Hepatocyte (in vitro differentiated cells): ENCODE measurements around the gene LY86. TPM values are rescaled to one million over a fixed set of nuclear protein-coding genes. Genes with fewer than 3 reads are reported as not detected.

Source experiments
- DNase-seq: peaks from one replicate; pipeline ENCODE4 v3.0.0-alpha.2; 2016; ENCODE audit warnings: low spot score
- H2AFZ ChIP-seq: fragments of 200-600 bp; sonication (generic); 2 replicates; pipeline ENCODE4 v1.6.0; 2016; ENCODE audit warnings: antibody characterized with exemption, mild to moderate bottlenecking
- H3K27ac ChIP-seq: fragments of 200-600 bp; sonication (generic); 2 replicates; pipeline ENCODE4 v1.5.1; 2016; ENCODE audit warnings: mild to moderate bottlenecking
- H3K27me3 ChIP-seq: fragments of 200-600 bp; sonication (generic); 2 replicates; pipeline ENCODE4 v1.6.1; 2016
- H3K36me3 ChIP-seq: fragments of 200-600 bp; sonication (generic); replicated peaks from 2 replicates; pipeline ENCODE4 v1.5.1; 2016; ENCODE audit warnings: low read depth; ENCODE audit not compliant: insufficient read depth
- H3K4me1 ChIP-seq: fragments of 200-600 bp; sonication (generic); 2 replicates; pipeline ENCODE4 v1.5.1; 2016; ENCODE audit warnings: mild to moderate bottlenecking, moderate library complexity; ENCODE audit not compliant: insufficient read depth
- H3K4me2 ChIP-seq: fragments of 200-600 bp; sonication (generic); 2 replicates; pipeline ENCODE4 v1.6.0; 2016
- H3K4me3 ChIP-seq: fragments of 200-600 bp; sonication (generic); 2 replicates; pipeline ENCODE4 v1.5.1; 2016; ENCODE audit warnings: mild to moderate bottlenecking
- H3K79me2 ChIP-seq: fragments of 200-600 bp; sonication (generic); 2 replicates; pipeline ENCODE4 v1.6.0; 2017; ENCODE audit warnings: mild to moderate bottlenecking
- H3K9me2 ChIP-seq: fragments of 200-600 bp; sonication (generic); replicated peaks from 2 replicates; pipeline ENCODE4 v1.6.0; 2017; ENCODE audit warnings: mild to moderate bottlenecking; ENCODE audit not compliant: insufficient read depth
- H3K9me3 ChIP-seq: fragments of 200-600 bp; sonication (generic); 2 replicates; pipeline ENCODE4 v1.5.1; 2016; ENCODE audit warnings: low read depth, mild to moderate bottlenecking
- H4K20me1 ChIP-seq: fragments of 200-600 bp; sonication (generic); 2 replicates; pipeline ENCODE4 v1.6.0; 2016; ENCODE audit warnings: mild to moderate bottlenecking; ENCODE audit not compliant: insufficient read depth, poor library complexity, severe bottlenecking
- EZH2 ChIP-seq: fragments of 200-600 bp; sonication (generic); IDR thresholded peaks from 2 replicates; pipeline ENCODE4 v1.6.1; 2016; ENCODE audit warnings: antibody characterized with exemption, mild to moderate bottlenecking, borderline replicate concordance
- EZH2phosphoT487 ChIP-seq: fragments of 200-600 bp; sonication (generic); IDR thresholded peaks from one replicate; pipeline ENCODE4 v1.6.1; 2018; ENCODE audit warnings: antibody characterized with exemption, mild to moderate bottlenecking, low read depth, moderate library complexity; ENCODE audit not compliant: unreplicated experiment, severe bottlenecking
- WGBS: methylation state at CpG from one replicate; pipeline ENCODE4 v1.1.6; 2016; ENCODE audit warnings: low lambda C conversion rate; ENCODE audit errors: missing lambda C conversion rate; 5-methylcytosine and 5-hydroxymethylcytosine counted together
- polyA plus RNA-seq: library from polyadenylated mRNA; unstranded; fragments of >200 nt; fragmentation: Nextera tagmentation; extraction: Ambion mirVana; gene quantifications from 2 replicates; pipeline ENCODE4 v1.2.1, GENCODE V29; 2016
- total RNA-seq: library from RNA; depleted of rRNA; stranded (reverse); fragments of >200 nt; gene quantifications from 2 replicates; pipeline ENCODE4 v1.2.3, GENCODE V29; 2014
- TF ChIP-seq, protein P1 (sequence below): fragments of 200-600 bp; sonication (generic); IDR thresholded peaks from 2 replicates; pipeline ENCODE4 v1.5.1; 2016; ENCODE audit warnings: antibody characterized with exemption, mild to moderate bottlenecking; ENCODE audit not compliant: poor library complexity

The LY86 gene
- total and polyA plus RNA-seq, 2 experiments from 2014 or later: 0.27 to 0.82 TPM

GRCh38 chr6:6580225-6580856 lies 8.2 kb upstream of the LY86 start:
- H3K27ac ChIP-seq: no peak overlapping the region

DNA sequence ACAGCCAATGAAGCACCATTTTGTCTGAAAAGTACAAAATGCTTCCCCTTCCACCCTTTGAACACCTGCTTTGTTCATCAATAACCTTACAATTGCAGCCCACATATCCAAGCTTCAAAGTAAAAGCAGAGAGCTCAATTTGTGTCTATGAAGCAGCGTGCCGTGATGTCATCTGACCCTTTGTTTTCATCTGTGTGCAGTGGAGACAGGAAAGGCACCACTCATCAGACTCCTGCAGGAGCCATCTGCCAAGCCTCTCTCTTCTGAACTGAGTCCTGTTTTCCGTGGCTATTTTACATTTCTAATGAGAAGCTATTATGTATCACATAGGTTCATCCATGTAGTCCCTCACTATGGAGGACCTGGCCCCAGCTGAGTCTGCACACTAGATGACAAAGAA lies 7.5 kb upstream of the LY86 start:
- no peak overlapping the region for H3K4me2 ChIP-seq
- no peaks in the 10 kb centered on the region for H3K9me3 ChIP-seq
- H3K79me2 ChIP-seq: no peaks in the 10 kb centered on the region
- H3K9me2 ChIP-seq: no peaks in the 10 kb centered on the region
- no peak overlapping the region for H2AFZ ChIP-seq
- H3K27me3 ChIP-seq: no peaks in the 10 kb centered on the region
- no peak overlapping the region for H3K27ac ChIP-seq
- TF ChIP-seq, protein P1, sequence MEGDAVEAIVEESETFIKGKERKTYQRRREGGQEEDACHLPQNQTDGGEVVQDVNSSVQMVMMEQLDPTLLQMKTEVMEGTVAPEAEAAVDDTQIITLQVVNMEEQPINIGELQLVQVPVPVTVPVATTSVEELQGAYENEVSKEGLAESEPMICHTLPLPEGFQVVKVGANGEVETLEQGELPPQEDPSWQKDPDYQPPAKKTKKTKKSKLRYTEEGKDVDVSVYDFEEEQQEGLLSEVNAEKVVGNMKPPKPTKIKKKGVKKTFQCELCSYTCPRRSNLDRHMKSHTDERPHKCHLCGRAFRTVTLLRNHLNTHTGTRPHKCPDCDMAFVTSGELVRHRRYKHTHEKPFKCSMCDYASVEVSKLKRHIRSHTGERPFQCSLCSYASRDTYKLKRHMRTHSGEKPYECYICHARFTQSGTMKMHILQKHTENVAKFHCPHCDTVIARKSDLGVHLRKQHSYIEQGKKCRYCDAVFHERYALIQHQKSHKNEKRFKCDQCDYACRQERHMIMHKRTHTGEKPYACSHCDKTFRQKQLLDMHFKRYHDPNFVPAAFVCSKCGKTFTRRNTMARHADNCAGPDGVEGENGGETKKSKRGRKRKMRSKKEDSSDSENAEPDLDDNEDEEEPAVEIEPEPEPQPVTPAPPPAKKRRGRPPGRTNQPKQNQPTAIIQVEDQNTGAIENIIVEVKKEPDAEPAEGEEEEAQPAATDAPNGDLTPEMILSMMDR: no peak
- TF ChIP-seq EZH2phosphoT487: no peak
- no peak for TF ChIP-seq EZH2
- DNase-seq: no peak
- no peaks in the 10 kb centered on the region for H3K36me3 ChIP-seq
- no peak overlapping the region for H3K4me3 ChIP-seq
- WGBS: 85% methylated on average over 3 of the region's 3 CpGs
- no peaks in the 10 kb centered on the region for H4K20me1 ChIP-seq
- peaks cover 6% of the 10 kb centered on the region for H3K4me1 ChIP-seq

More at GRCh38 chr6:6580225-6580856, 8.2 kb upstream of the LY86 start:
- Histone ChIP-seq H3K36me3 (no peaks in the 10 kb centered on the region), H3K27me3 (no peaks in the 10 kb centered on the region), H2AFZ (no peak overlapping the region), H3K9me3 (no peaks in the 10 kb centered on the region), H4K20me1 (no peaks in the 10 kb centered on the region), H3K79me2 (no peaks in the 10 kb centered on the region), H3K4me1 (peaks cover 6% of the 10 kb centered on the region), H3K4me3 (no peak overlapping the region), H3K4me2 (no peak overlapping the region), H3K9me2 (no peaks in the 10 kb centered on the region)
- no peak for DNase-seq
- WGBS: 91% methylated on average over 6 of the region's 6 CpGs
- TF ChIP-seq, protein P1: no peak
- no peak for TF ChIP-seq EZH2
- no peak for TF ChIP-seq EZH2phosphoT487

DNA sequence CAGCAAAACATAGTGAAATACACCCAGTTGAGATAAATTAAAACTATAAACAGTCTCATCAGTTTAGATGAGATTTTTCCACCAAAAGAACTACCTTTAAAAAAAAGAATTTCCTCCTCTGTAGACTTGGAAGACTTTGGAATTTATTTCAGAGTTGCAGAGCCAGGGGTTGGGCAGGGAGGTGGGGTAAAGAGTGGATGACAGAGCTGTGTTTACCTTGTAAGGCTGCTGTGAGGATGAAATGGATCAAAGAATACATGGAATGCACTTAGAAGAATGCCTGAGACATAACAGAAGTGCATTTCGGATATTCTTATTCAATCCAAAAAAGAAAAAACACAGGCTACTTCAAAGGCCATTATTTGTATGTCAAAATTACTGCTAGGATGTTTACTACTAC lies 6.4 kb upstream of the LY86 start:
- Histone ChIP-seq H3K27ac (no peak overlapping the region), H3K4me1 (peaks cover 6% of the 10 kb centered on the region), H3K9me3 (no peaks in the 10 kb centered on the region), H3K4me3 (no peak overlapping the region), H3K27me3 (no peaks in the 10 kb centered on the region), H3K9me2 (no peaks in the 10 kb centered on the region), H3K4me2 (no peak overlapping the region), H4K20me1 (no peaks in the 10 kb centered on the region), H3K79me2 (no peaks in the 10 kb centered on the region), H2AFZ (no peak overlapping the region), H3K36me3 (no peaks in the 10 kb centered on the region)
- DNase-seq: no peak
- TF ChIP-seq EZH2phosphoT487: no peak
- no peak for TF ChIP-seq EZH2
- TF ChIP-seq, protein P1: no peak
- WGBS: 50% methylated on average over 1 of the region's 1 CpG
